ENCODE data around the gene C8B. TPM values are rescaled to one million over a fixed set of nuclear protein-coding genes. Genes with fewer than 3 reads are reported as not detected.

The C8B gene
- total and polyA plus RNA-seq, 9 of the 15 experiments (the other 6 are each of a cell fraction or from before 2014, with no cell fraction given) = not detected

- TF ChIP-seq, protein P1, sequence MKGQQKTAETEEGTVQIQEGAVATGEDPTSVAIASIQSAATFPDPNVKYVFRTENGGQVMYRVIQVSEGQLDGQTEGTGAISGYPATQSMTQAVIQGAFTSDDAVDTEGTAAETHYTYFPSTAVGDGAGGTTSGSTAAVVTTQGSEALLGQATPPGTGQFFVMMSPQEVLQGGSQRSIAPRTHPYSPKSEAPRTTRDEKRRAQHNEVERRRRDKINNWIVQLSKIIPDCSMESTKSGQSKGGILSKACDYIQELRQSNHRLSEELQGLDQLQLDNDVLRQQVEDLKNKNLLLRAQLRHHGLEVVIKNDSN (CRISPR knock-in tag; IDR thresholded peaks at IDR 0.05) = no peak
- TF ChIP-seq ZNF146 (CRISPR knock-in tag; IDR thresholded peaks at IDR 0.05; ENCODE audit: unreplicated experiment) (no peak), BACH1 (tag; IDR thresholded peaks at IDR 0.05) (0 out of 2 replicates have a peak, but pooled peaks have one; percentile 49), BMI1 (IDR thresholded peaks at IDR 0.05; ENCODE audit: low read length) (no peak)
Measured at GRCh38 chr1:56911098-56911938, 54.5 kb downstream of the C8B start (continued).

DNA sequence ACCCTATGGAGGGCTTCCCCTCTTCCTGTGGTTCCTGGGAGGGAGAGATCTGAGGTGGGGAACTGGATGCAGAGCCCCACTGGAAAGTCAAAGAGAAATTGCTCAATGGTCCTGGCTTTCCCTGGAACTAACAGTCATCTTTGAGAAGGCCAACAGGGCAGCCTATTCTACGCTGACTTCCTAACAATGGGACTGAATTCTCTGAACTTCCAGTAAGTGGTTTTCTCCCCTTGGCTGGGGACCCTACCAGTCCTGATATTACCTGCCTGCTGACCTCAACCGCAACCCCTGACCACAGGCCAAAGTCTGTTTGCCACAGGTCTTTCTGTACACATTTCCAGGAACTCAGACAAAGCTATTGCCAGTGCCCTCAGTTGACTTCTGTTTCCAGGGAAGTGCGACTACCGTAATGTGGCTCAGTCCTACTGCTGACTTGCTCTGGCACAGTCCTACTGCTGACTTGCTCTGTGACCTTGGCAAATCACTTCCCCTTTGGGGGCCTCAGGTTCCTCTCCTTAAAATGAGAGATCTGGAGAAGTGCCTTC is 55.3 kb downstream of the C8B start:
- H2AFZ ChIP-seq (ENCODE audit: low read depth, low read length) = no peak overlapping the region
- H3K9ac ChIP-seq (ENCODE audit: insufficient read depth in 1 of 2, low read depth in 2 of 2, low read length in 2 of 2) = no peak overlapping the region
- H3K36me3 ChIP-seq (ENCODE audit: control insufficient read depth, insufficient read depth, low read length) = no peaks in the 10 kb centered on the region
- no peaks in the 10 kb centered on the region; the same call in 1 of the 2 replicates for H4K20me1 ChIP-seq (replicated peaks; ENCODE audit: control insufficient read depth, insufficient read depth, low read length)
- H3K27ac ChIP-seq (ENCODE audit: extremely low read depth, low read depth, low read length) = no peak overlapping the region
- DNase-seq (ENCODE audit: extremely low read depth in 1 of 4, low spot score in 3 of 4) = peak in 2 of 4 experiments; percentile 3 to 11
- no peak overlapping the region for H3K4me3 ChIP-seq
- FAIRE-seq = no peak
- no peaks in the 10 kb centered on the region for H3K27me3 ChIP-seq (ENCODE audit: control insufficient read depth in 2 of 2, insufficient read depth in 2 of 2, low read length in 2 of 2)
- ATAC-seq = no peak; the same call in 1 of the 3 replicates
- intact Hi-C loops (cut with micrococcal nuclease) (no loop called here), in situ Hi-C loops (cut with MboI) (no loop called here)
- BruUV-seq (replicated peaks) = no TSS peak
- no peak overlapping the region for H3K4me2 ChIP-seq (ENCODE audit: insufficient read depth, low read length)
- ChIA-PET POLR2A (no interaction called here), CTCF (ENCODE audit: low intra/inter-chr PET ratio) (no interaction called here)
- WGBS (ENCODE audit: insufficient coverage, low coverage, missing lambda C conversion rate) = 2% methylated on average over 4 of the region's 4 CpGs
- peaks cover 0 to 4% of the 10 kb centered on the region in 2 experiments; a peak in 3 of 5 replicates for H3K4me1 ChIP-seq (replicated peaks in 1 of 2; ENCODE audit: control insufficient read depth in 2 of 2, insufficient read depth in 2 of 2, low read length in 2 of 2)
- no peaks in the 10 kb centered on the region for H3K9me1 ChIP-seq (ENCODE audit: control insufficient read depth, insufficient read depth, low read length)
- H3K9me3 ChIP-seq (replicated peaks; ENCODE audit: control insufficient read depth, insufficient read depth, low read depth, low read length) = no peaks in the 10 kb centered on the region
- no peaks in the 10 kb centered on the region for H3K79me2 ChIP-seq (ENCODE audit: control insufficient read depth, insufficient read depth, low read length)
- TF ChIP-seq GATA2 (CRISPR knock-in tag; IDR thresholded peaks at IDR 0.05) (no peak), NR2C2 (CRISPR knock-in tag; IDR thresholded peaks at IDR 0.05) (no peak), NR2C2 (tag; IDR thresholded peaks at IDR 0.05) (peak; percentile 56; the same call in 1 of the 2 replicates), FOXA3 (CRISPR knock-in tag; conservative IDR thresholded peaks at IDR 0.05 in 1 of 2, IDR thresholded peaks at IDR 0.05 in 1 of 2) (no peak), CTBP1 (IDR thresholded peaks at IDR 0.05; ENCODE audit: borderline replicate concordance) (peak; percentile 47; the same call in 1 of the 2 replicates), NCOA1 (IDR thresholded peaks at IDR 0.05; ENCODE audit: low read depth) (peak; percentile 36; the same call in 1 of the 2 replicates), ESRRA (IDR thresholded peaks at IDR 0.05; ENCODE audit: borderline replicate concordance, low read depth) (peak; percentile 84; the same call in 1 of the 2 replicates), DNMT1 (IDR thresholded peaks at IDR 0.05) (no peak), ZC3H4 (CRISPR knock-in tag; IDR thresholded peaks at IDR 0.05; ENCODE audit: borderline replicate concordance) (no peak), SMAD4 (CRISPR knock-in tag; conservative IDR thresholded peaks at IDR 0.05) (0 out of 2 replicates have a peak, but pooled peaks have one; percentile 23), ZKSCAN8 (CRISPR knock-in tag; IDR thresholded peaks at IDR 0.05) (no peak), SOX6 (IDR thresholded peaks at IDR 0.05) (peak; percentile 86; the same call in 1 of the 2 replicates), THAP7 (CRISPR knock-in tag; IDR thresholded peaks at IDR 0.05) (no peak), ETV1 (tag; conservative IDR thresholded peaks at IDR 0.05; ENCODE audit: low read depth) (no peak), EP300 (IDR thresholded peaks at IDR 0.05; ENCODE audit: low read length) (peak; percentile 18; the same call in 1 of the 2 replicates), SPI1 (IDR thresholded peaks at IDR 0.05; ENCODE audit: borderline replicate concordance, low read depth, low read length) (peak; percentile 35; the same call in 1 of the 2 replicates), NFE2L1 (tag; IDR thresholded peaks at IDR 0.05; ENCODE audit: borderline replicate concordance, low read depth) (no peak)
